GM18508 (cell line): ENCODE results near the gene KRTAP5-6.

Source experiments
- ATAC-seq: cut with Tn5 transposase; IDR thresholded peaks from one replicate; pipeline ENCODE4 v1.9.1; 2021; ENCODE audit warnings: moderate number of reproducible peaks; ENCODE audit not compliant: insufficient read depth, unreplicated experiment

KRTAP5-6 gene

GRCh38 chr11:1696608-1697570, at the start of gene KRTAP5-6:
KRTAP5-6 (plus strand) TSS chr11:1697195; CDS start chr11:1697246, 51 bp downstream.
- ATAC-seq: no peak

- ATAC-seq: no peak
Measured at GRCh38 chr11:1647901-1648652, 48.9 kb upstream of the KRTAP5-6 start.

GRCh38 chr11:1648653-1649420, 48.2 kb upstream of the KRTAP5-6 start:
- ATAC-seq: no peak

GRCh38 chr11:1650034-1650917, 46.7 kb upstream of the KRTAP5-6 start:
- no peak for ATAC-seq

- ATAC-seq: no peak
Measured at GRCh38 chr11:1650918-1651262, 46.1 kb upstream of the KRTAP5-6 start.

GRCh38 chr11:1651411-1651980, 45.5 kb upstream of the KRTAP5-6 start:
- no peak for ATAC-seq

- ATAC-seq: no peak
Measured at GRCh38 chr11:1652026-1652425, 45.0 kb upstream of the KRTAP5-6 start.

- ATAC-seq: no peak
Measured at GRCh38 chr11:1652442-1652770, 44.6 kb upstream of the KRTAP5-6 start.

GRCh38 chr11:1652771-1653540, 44.0 kb upstream of the KRTAP5-6 start:
- no peak for ATAC-seq

GRCh38 chr11:1653541-1654387, 43.2 kb upstream of the KRTAP5-6 start:
- no peak for ATAC-seq

GRCh38 chr11:1654388-1655167, 42.4 kb upstream of the KRTAP5-6 start:
- ATAC-seq: no peak

- ATAC-seq: no peak
Measured at GRCh38 chr11:1655168-1656060, 41.6 kb upstream of the KRTAP5-6 start.

GRCh38 chr11:1656061-1656441, 40.9 kb upstream of the KRTAP5-6 start:
- ATAC-seq: no peak

GRCh38 chr11:1656670-1657069, 40.3 kb upstream of the KRTAP5-6 start:
- no peak for ATAC-seq

- ATAC-seq: no peak
Measured at GRCh38 chr11:1659506-1659905, 37.5 kb upstream of the KRTAP5-6 start.
